HG02943 (cell line): ENCODE results near the gene ADORA3.

Experiments
- ATAC-seq: cut with Tn5 transposase; IDR thresholded peaks from one replicate; pipeline ENCODE4 v1.9.1; 2021; ENCODE audit warnings: mild to moderate bottlenecking, low read depth, moderate library complexity; ENCODE audit not compliant: unreplicated experiment

ADORA3 gene

GRCh38 chr1:111476761-111477309 lies 26.6 kb downstream of the ADORA3 start:
- ATAC-seq = no peak

GRCh38 chr1:111476214-111476613 lies 27.2 kb downstream of the ADORA3 start:
- ATAC-seq = no peak

- ATAC-seq = no peak
Measured at GRCh38 chr1:111475701-111476100, 27.7 kb downstream of the ADORA3 start.

GRCh38 chr1:111474521-111474920 lies 28.9 kb downstream of the ADORA3 start:
- ATAC-seq = no peak

- no peak for ATAC-seq
Measured at GRCh38 chr1:111474106-111474505, 29.3 kb downstream of the ADORA3 start.

- no peak for ATAC-seq
Measured at GRCh38 chr1:111471538-111471937, 31.9 kb downstream of the ADORA3 start.

- ATAC-seq = no peak
Measured at GRCh38 chr1:111471012-111471411, 32.4 kb downstream of the ADORA3 start.

- no peak for ATAC-seq
Measured at GRCh38 chr1:111470596-111470995, 32.8 kb downstream of the ADORA3 start.

GRCh38 chr1:111469539-111469938 lies 33.9 kb downstream of the ADORA3 start:
- no peak for ATAC-seq

GRCh38 chr1:111468717-111469100 lies 34.7 kb downstream of the ADORA3 start:
- ATAC-seq = no peak

- no peak for ATAC-seq
Measured at GRCh38 chr1:111467865-111468716, 35.3 kb downstream of the ADORA3 start.

GRCh38 chr1:111466480-111466879 lies 37.0 kb downstream of the ADORA3 start:
- no peak for ATAC-seq

- no peak for ATAC-seq
Measured at GRCh38 chr1:111465754-111466153, 37.7 kb downstream of the ADORA3 start.

GRCh38 chr1:111463029-111463683 lies 40.3 kb downstream of the ADORA3 start:
- ATAC-seq = no peak

- ATAC-seq = no peak
Measured at GRCh38 chr1:111462370-111463028, 40.9 kb downstream of the ADORA3 start.

GRCh38 chr1:111461765-111462164 lies 41.7 kb downstream of the ADORA3 start:
- ATAC-seq = no peak

- ATAC-seq = no peak
Measured at GRCh38 chr1:111455642-111456031, 47.8 kb downstream of the ADORA3 start.

GRCh38 chr1:111454859-111455641 lies 48.4 kb downstream of the ADORA3 start:
- ATAC-seq = no peak

- no peak for ATAC-seq
Measured at GRCh38 chr1:111453706-111454105, 49.7 kb downstream of the ADORA3 start.

- no peak for ATAC-seq
Measured at GRCh38 chr1:111452581-111452980, 50.9 kb downstream of the ADORA3 start.
